Fibroblast of pulmonary artery (primary cell): ENCODE measurements around the gene RNF112.

Experiments
- DNase-seq: peaks from one replicate; pipeline ENCODE4 v3.0.0-alpha.2; 2010; ENCODE audit warnings: low read depth
- H3K4me3 ChIP-seq: replicated peaks from 2 replicates; pipeline ENCODE4 v1.5.1; 2011; ENCODE audit warnings: low read depth, mild to moderate bottlenecking, control low read depth, low read length, moderate library complexity
- CTCF ChIP-seq: IDR thresholded peaks from 2 replicates; pipeline ENCODE4 v1.5.1; 2011; ENCODE audit warnings: mild to moderate bottlenecking, control low read depth, low read length, inconsistent platforms; ENCODE audit errors: missing control alignments

The RNF112 gene

GRCh38 chr17:19369846-19370492, 41.1 kb upstream of the RNF112 start:
- TF ChIP-seq CTCF: no peak
- DNase-seq: no peak
- no peak overlapping the region for H3K4me3 ChIP-seq

GRCh38 chr17:19370493-19370960, 40.5 kb upstream of the RNF112 start:
- no peak overlapping the region for H3K4me3 ChIP-seq
- no peak for TF ChIP-seq CTCF
- no peak for DNase-seq

GRCh38 chr17:19371259-19372010, 39.6 kb upstream of the RNF112 start:
- TF ChIP-seq CTCF: no peak
- no peak for DNase-seq
- no peak overlapping the region for H3K4me3 ChIP-seq

GRCh38 chr17:19372011-19372370, 39.0 kb upstream of the RNF112 start:
- DNase-seq: no peak
- no peak overlapping the region for H3K4me3 ChIP-seq
- TF ChIP-seq CTCF: no peak

- no peak for TF ChIP-seq CTCF
- no peak for DNase-seq
- H3K4me3 ChIP-seq: no peak overlapping the region
These were observed 38.6 kb upstream of the RNF112 start for GRCh38 chr17:19372439-19372838.

GRCh38 chr17:19372866-19373504, 38.0 kb upstream of the RNF112 start:
- no peak overlapping the region for H3K4me3 ChIP-seq
- no peak for DNase-seq
- TF ChIP-seq CTCF: no peak
